ENCODE data around the gene PIEZO1.

PIEZO1 gene

DNA sequence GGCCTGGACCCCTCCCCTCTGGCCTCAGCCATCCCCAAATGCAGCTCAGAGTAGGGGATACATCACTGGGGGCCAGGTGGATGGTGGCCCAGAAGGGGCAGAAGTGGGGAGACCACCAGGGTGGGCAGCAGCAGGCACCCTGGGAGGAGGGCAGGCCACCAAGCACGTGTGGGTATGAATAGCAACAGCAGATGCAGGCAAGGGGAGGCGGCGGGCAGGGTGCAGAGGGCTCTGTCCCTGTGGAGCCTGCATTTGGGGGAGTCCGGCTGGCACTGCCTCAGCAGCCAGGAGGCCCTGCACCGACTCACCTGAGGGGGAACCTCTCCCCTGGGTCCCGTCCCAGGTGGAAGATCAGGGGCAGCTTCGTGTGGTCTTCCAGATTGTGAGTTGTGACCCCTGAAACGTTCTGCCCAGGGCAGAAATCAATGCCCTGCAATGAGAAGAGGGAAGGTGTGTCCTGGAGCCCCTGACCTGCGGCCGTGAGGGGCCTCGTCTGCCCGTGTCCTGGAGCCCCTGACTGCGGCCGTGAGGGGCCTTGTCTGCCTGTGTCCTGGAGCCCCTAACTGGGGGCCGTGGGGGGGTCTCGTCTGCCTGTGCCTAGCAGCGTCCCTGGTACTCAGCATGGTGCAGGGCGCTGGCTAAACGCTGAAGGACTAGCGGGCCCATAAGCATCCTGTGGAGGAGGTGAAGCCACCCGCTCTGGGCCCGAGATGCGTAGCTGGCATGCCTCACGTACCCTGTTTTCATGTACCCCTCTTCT lies 37.4 kb upstream of the PIEZO1 start:
- ChIA-PET CTCF (interaction anchor here (1.7 kb wide), 1 partner anchor 36 kb away, joined by 5 read pairs; no protein-coding TSS in a partner anchor), POLR2A (no interaction called here)
- DNase-seq (ENCODE audit: low read depth, low spot score): no peak
- H3K4me3 ChIP-seq (ENCODE audit: low read depth, low read length): no peak overlapping the region
- TF ChIP-seq, protein P1, sequence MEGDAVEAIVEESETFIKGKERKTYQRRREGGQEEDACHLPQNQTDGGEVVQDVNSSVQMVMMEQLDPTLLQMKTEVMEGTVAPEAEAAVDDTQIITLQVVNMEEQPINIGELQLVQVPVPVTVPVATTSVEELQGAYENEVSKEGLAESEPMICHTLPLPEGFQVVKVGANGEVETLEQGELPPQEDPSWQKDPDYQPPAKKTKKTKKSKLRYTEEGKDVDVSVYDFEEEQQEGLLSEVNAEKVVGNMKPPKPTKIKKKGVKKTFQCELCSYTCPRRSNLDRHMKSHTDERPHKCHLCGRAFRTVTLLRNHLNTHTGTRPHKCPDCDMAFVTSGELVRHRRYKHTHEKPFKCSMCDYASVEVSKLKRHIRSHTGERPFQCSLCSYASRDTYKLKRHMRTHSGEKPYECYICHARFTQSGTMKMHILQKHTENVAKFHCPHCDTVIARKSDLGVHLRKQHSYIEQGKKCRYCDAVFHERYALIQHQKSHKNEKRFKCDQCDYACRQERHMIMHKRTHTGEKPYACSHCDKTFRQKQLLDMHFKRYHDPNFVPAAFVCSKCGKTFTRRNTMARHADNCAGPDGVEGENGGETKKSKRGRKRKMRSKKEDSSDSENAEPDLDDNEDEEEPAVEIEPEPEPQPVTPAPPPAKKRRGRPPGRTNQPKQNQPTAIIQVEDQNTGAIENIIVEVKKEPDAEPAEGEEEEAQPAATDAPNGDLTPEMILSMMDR (IDR thresholded peaks at IDR 0.05; ENCODE audit: insufficient read depth, low read length, missing control alignments): no peak

DNA sequence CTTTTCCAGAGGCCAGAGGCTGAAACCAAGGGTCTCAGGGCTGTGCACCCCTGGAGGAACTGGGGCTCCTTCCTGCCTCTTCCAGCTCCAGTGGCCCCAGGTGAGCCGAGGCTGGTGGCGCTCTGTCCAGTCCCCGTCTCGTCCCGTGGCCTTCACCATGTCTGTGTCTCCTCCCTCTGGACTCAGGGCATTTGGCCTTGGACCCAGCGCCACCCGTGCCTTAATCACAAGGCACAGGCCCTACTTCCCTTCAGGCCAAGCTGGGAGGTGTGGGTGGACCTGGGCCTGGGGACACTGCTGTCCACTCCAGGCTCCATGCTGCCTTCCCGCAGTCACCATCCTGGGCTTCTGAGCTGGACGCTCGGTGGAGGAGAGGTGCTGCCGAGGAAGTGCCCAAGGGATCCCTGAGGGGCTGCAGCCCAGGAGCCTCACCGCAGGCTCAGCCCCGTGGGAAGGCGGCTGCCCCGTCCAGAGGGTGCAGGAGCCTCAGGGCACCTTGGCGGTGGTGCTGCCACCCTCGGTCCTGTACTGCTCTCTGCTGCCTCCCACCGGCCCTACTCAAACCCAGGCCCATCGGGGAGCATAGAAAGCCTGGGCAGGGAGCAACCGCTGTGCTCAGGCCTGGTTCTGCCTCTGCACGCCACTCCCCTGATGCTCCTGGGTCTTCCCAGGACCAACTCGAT lies 36.3 kb upstream of the PIEZO1 start:
- POLR2A ChIA-PET: interaction anchor here (0.6 kb wide), 1 partner anchor 10 kb away, joined by 3 read pairs; no protein-coding TSS in a partner anchor
- CTCF ChIA-PET: interaction anchor here (1.1 to 1.7 kb wide), 3 partner anchors 12 to 346 kb away, joined by 3 to 5 read pairs (median 4); no protein-coding TSS in a partner anchor
- TF ChIP-seq, protein P1 (IDR thresholded peaks at IDR 0.05; ENCODE audit: insufficient read depth, low read length, missing control alignments): no peak
- H3K4me3 ChIP-seq (ENCODE audit: low read depth, low read length): no peak overlapping the region
- DNase-seq (ENCODE audit: low read depth, low spot score): no peak

DNA sequence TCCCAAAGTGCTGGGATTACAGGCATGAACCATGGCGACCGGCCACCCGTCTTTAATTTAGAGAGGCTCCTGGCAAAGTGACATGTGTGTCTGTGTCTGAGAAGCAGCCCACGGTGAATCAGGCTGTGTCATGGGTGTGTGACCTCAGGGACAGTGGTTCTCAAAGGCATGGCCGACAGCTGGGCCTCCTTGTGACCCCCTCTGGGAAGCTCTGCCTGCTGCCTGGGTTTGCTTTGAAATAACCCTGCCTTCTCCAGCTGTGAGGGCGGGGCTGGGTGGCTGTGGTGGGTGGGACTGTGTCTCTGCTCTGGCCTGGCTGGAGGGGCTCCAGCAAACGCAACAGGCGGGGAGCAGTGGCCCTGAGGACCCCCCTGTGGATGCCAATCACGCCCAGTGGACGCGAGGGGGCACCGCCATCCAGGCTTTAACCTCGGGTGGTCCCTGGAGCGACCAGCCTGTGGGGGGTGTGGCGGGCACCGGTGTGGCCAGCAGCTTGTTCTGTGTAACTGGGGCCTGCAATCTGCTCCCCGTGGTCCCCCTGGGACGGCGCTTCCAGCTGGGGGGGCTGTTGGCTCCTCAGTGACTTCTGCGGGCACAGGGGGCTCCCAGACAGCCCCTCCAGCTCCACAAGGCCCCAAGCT lies 35.5 kb upstream of the PIEZO1 start:
- TF ChIP-seq, protein P1 (IDR thresholded peaks at IDR 0.05; ENCODE audit: insufficient read depth, low read length, missing control alignments): no peak
- H3K4me3 ChIP-seq (ENCODE audit: low read depth, low read length): no peak overlapping the region
- CTCF ChIA-PET: interaction anchor here (0.7 to 1.7 kb wide), 4 partner anchors 8 to 347 kb away, joined by 3 to 5 read pairs (median 4); no protein-coding TSS in a partner anchor
- POLR2A ChIA-PET: no interaction called here
- no peak for DNase-seq (ENCODE audit: low read depth, low spot score)

DNA sequence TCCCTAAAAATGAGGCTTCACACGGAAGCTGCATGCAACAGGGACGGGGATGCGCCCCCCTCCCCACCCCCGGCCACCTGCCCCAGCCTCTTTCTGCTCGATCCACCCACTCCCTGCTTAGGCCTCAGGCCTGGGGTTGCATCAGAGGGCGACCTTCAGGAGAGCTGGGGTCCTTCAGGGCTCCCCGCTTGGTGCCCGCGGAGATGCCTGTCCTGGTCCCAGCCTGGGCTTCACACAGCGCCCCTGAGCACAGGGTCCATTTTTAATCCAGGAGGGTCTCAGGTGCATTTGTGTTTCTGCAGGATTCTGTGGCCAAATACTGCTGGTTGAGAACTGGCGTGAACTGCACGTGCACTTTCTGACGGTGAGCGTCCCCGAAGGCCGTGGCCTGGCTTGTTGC lies 34.1 kb upstream of the PIEZO1 start:
- H3K4me3 ChIP-seq (ENCODE audit: low read depth, low read length): no peak overlapping the region
- TF ChIP-seq, protein P1 (IDR thresholded peaks at IDR 0.05; ENCODE audit: insufficient read depth, low read length, missing control alignments): no peak
- POLR2A ChIA-PET: no interaction called here
- DNase-seq (ENCODE audit: low read depth, low spot score): no peak
- CTCF ChIA-PET: interaction anchor here (1.2 kb wide), 2 partner anchors 9 to 11 kb away, joined by 3 to 5 read pairs; no protein-coding TSS in a partner anchor

DNA sequence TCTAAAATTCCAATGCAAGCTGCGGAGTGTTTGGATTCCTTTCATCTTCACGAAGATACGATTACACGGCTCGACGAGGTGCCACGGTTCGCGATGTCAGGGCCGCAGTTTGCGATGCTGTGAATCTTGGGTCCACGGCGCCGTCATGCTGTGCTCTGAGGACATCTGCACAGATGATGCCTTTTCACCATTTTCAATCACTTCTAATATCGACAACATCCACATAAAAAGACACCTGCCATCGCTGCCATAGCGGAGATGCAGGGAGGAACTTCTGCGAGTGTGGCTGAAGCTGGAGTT lies 33.5 kb upstream of the PIEZO1 start:
- CTCF ChIA-PET: interaction anchor here (0.8 to 4.3 kb wide), 5 partner anchors 9 to 398 kb away, joined by 3 to 20 read pairs (median 4); partner anchors contain the start of genes GALNS and TRAPPC2L
- TF ChIP-seq, protein P1 (IDR thresholded peaks at IDR 0.05; ENCODE audit: insufficient read depth, low read length, missing control alignments): no peak
- no peak for DNase-seq (ENCODE audit: low read depth, low spot score)
- POLR2A ChIA-PET: no interaction called here
- H3K4me3 ChIP-seq (ENCODE audit: low read depth, low read length): no peak overlapping the region

All from AG04449 (cell line).